GM19023 (cell line): ENCODE measurements around the gene PIGK.

ENCODE experiments used
- ATAC-seq: cut with Tn5 transposase; IDR thresholded peaks from one replicate; pipeline ENCODE4 v1.9.1; 2021; ENCODE audit warnings: mild to moderate bottlenecking, moderate library complexity; ENCODE audit not compliant: unreplicated experiment

The PIGK gene

GRCh38 chr1:77040826-77041225 is 178.4 kb downstream of the PIGK start:
- ATAC-seq = no peak

- ATAC-seq = no peak
These were observed 179.5 kb downstream of the PIGK start for GRCh38 chr1:77039739-77040138.

GRCh38 chr1:77039111-77039510 is 180.1 kb downstream of the PIGK start:
- ATAC-seq = no peak
